KOPT-K1 (cell line): Measurements from ENCODE around the gene DDX53.

Source experiments
- H3K27ac ChIP-seq: fragments of 200-600 bp; sonication (generic); 2 replicates; pipeline ENCODE4 v1.5.1; 2016; ENCODE audit warnings: antibody characterized with exemption, mild to moderate bottlenecking, low read depth, low read length; ENCODE audit not compliant: poor library complexity, severe bottlenecking
- H3K36me3 ChIP-seq: fragments of 200-600 bp; sonication (generic); 2 replicates; pipeline ENCODE4 v1.5.1; 2017; ENCODE audit warnings: antibody characterized with exemption, mild to moderate bottlenecking, low read length, moderate library complexity; ENCODE audit not compliant: insufficient read depth
- H3K9me3 ChIP-seq: fragments of 200-600 bp; sonication (generic); 2 replicates; pipeline ENCODE4 v1.5.1; 2017; ENCODE audit warnings: antibody characterized with exemption, low read length, mild to moderate bottlenecking; ENCODE audit not compliant: insufficient read depth, poor library complexity, severe bottlenecking

Gene DDX53

DNA sequence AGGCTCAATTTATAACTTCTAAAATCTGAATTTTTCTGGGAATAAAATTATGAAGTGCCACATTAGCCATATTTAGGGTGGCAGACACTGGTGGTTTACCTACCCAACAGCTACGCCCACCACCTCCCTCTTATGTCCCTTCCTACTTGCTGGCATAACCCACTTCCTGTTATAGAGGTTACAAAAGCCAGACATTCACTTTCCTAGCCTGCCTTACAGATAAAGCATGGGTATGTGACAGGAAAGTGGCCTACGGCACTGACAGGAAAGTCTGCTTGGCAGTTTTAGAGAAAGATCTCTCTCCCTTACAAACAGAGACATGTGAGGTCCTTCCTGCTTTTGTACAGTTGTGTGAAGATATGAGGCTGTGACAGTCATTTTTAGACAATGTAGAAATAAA, 12.4 kb downstream of the DDX53 start:
- Histone ChIP-seq H3K27ac (no peak overlapping the region), H3K36me3 (no peaks in the 10 kb centered on the region), H3K9me3 (no peaks in the 10 kb centered on the region)

DNA sequence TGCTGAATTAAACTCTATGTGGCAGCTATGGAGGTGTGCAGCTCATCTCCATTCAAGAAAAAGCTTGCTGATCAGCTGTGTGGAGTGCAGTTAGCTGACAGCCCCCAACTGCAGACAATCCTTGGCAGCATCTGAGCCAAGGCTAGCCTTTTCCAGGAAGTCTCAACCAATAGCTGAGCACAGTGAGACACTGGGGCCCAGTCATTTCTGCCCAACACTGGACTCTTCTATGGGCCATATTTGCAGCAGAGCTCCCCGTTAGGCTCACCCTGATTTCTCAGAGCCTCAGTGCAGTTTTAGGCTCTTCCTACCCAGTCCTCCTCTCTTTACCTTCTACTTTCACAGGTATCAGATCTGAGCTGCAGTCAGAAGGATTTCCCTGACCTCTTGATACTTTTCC, 12.9 kb downstream of the DDX53 start:
- Histone ChIP-seq H3K36me3 (no peaks in the 10 kb centered on the region), H3K27ac (no peak overlapping the region), H3K9me3 (no peaks in the 10 kb centered on the region)

DNA sequence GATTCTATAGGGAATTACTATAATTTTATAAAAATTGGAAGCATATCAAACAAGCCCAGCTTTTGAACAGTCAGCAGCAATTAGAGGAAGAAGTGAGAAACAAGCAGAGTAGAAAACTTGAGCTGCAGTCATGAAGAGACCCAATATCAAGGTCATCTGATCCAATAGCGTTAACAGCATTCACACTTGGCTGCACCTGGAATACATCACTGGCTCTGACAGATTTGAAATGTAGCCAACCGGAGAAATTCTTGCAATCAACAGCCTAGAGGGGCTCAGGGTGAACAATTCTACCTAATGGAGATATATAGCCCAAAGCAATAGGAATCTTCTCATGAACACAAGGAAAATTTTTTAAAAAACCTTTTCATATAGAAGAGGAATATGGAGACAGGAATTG, 13.6 kb downstream of the DDX53 start:
- Histone ChIP-seq H3K9me3 (no peaks in the 10 kb centered on the region), H3K36me3 (no peaks in the 10 kb centered on the region), H3K27ac (no peak overlapping the region)

DNA sequence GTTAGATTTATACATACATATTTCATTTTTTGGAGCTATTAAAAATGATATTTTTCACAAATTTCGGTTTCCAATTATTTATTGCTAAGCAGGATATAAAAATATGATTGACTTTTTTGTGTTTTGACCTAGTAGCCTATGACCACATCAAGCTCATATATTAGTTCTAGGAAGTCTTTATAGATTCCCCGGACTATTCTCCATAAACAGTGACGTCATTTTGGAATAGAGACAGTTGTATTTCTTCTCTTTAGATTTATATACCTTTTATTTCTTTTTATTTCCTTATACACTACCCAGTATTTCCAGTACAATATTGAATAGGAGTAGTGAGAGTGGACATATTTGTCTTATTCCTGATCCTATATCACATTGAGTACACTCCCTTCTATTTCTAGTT, 31.8 kb downstream of the DDX53 start:
- Histone ChIP-seq H3K9me3 (no peaks in the 10 kb centered on the region), H3K27ac (no peak overlapping the region), H3K36me3 (no peaks in the 10 kb centered on the region)

DNA sequence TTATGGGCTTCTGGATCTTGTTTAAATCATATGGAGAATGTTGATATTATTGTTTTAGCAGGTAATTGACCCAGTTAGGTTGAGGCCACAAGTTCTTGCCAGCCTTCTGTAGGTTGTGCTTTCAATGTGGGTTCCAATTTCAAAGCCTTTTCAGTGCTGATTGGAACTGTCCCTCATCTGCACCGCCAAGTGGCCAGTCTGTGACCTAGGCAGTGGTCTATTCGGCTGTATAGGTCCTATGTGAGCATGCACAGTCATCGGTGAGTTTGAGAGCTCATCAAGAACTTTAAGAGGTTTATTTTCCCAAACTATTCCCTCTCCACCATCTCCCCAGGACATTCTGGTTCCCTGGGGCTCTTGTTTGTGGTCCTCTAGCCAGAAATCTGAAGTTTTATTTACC, 35.7 kb downstream of the DDX53 start:
- H3K36me3 ChIP-seq = no peaks in the 10 kb centered on the region
- H3K27ac ChIP-seq = no peak overlapping the region
- no peaks in the 10 kb centered on the region for H3K9me3 ChIP-seq

DNA sequence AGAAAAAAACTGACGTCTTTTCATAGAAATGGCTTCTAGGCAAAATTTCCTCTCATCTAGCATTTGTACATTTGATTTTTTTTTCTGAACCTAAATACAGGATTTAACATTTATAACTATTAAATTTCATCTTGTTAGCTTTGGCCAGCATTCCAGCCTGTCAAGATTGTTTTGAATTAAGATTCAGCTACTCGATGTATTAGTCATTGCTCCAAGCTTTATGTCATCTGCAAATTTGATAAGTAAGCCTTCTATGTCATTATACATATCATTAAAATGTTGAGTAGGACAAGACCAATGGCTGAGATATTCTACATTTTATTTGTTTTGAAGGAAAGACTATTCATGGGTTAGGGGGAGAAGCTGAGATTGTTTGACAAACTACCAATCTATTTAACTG, 46.7 kb downstream of the DDX53 start:
- H3K27ac ChIP-seq = no peak overlapping the region
- H3K9me3 ChIP-seq = no peaks in the 10 kb centered on the region
- H3K36me3 ChIP-seq = no peaks in the 10 kb centered on the region

DNA sequence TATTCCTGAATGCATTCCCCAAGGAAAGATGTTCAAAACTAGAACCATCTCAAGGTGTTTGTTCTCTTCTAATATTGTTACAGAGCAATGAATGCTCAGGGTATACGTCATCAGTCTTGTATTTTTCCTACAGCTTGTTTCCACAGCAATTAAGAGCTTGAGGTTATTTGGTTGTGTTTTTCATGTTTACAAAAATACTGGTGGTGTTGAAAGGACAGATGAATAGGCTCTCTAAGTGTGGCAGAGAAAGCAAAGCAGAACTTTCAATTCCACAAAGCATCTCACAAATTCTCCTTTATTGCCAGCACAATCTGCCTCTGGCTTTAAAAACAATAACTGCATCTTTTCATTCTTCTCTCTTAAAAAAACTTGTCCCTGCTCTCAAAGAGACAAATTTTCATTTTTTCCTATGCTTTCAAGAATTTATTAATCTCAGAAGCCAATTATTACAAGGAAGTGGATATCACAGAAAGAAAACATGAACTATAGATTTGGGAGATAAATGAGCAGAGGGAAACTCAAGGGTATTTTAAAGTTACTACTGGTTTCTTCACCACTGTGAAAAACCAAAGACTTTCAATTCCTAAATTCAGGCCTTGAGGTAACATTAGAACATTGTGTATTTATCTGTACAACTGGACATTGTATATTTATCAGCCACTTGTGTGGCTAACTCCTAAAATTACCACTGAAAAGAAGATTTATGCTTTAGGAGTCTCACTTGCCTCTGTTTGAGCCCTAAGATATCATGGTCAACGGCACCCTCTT, 49.2 kb downstream of the DDX53 start:
- Histone ChIP-seq H3K36me3 (no peaks in the 10 kb centered on the region), H3K9me3 (no peaks in the 10 kb centered on the region), H3K27ac (no peak overlapping the region)

DNA sequence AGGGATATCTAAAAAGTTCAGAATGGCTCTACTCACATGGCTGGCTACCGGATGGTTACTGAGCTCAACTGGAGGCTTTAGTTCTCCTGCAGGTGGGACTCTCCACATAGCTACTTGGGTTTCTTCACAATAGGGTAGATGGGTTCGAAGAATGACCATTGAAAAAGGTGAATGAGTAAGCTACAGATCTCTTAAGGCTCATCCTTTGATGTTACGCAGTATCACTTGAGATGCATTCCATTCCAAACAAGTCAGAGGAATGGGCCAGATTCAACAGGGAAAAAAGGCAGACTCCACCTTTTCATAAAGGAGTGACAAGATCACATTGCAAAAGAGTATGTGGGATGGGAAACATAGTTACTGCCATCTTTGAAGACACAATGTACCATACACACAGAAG, 52.6 kb downstream of the DDX53 start:
- Histone ChIP-seq H3K9me3 (no peaks in the 10 kb centered on the region), H3K27ac (no peak overlapping the region), H3K36me3 (no peaks in the 10 kb centered on the region)
